GM10248 (cell line): Measurements from ENCODE around the gene CNTNAP2.

ENCODE experiments used
- CTCF ChIA-PET: fragments of 300-600 bp; sonication (Branson Sonifier 250); formaldehyde crosslinking; extraction: SDS; loops from one replicate; lab custom pipeline; 2021; ENCODE audit warnings: antibody characterized with exemption; lab: Yijun Ruan, JAX
- POLR2A ChIA-PET: fragments of 350-650 bp; sonication (Branson Sonifier 250); formaldehyde crosslinking; extraction: SDS; loops from one replicate; lab custom pipeline; 2020; ENCODE audit warnings: antibody characterized with exemption; lab: Yijun Ruan, JAX
- DNase-seq: peaks from one replicate; pipeline ENCODE4 v3.0.0; 2012; ENCODE audit errors: extremely low spot score
- CTCF ChIP-seq: IDR thresholded peaks from 2 replicates; pipeline ENCODE4 v1.5.1; 2012; ENCODE audit warnings: mild to moderate bottlenecking, low read depth; ENCODE audit errors: extremely low read depth, missing control alignments, control extremely low read depth

The CNTNAP2 gene

GRCh38 chr7:146698995-146699610 is 582.5 kb downstream of the CNTNAP2 start:
- ChIA-PET POLR2A (no interaction called here), CTCF (interaction anchor here (1.6 kb wide), 1 partner anchor 46 kb away, joined by 4 read pairs; no protein-coding TSS in a partner anchor)
- TF ChIP-seq CTCF: no peak

GRCh38 chr7:146700015-146700560 is 583.5 kb downstream of the CNTNAP2 start:
- POLR2A ChIA-PET: no interaction called here
- no peak for DNase-seq
- no peak for TF ChIP-seq CTCF
- CTCF ChIA-PET: interaction anchor here (1.6 kb wide), 1 partner anchor 47 kb away, joined by 4 read pairs; no protein-coding TSS in a partner anchor

More at GRCh38 chr7:146698995-146699610, 582.5 kb downstream of the CNTNAP2 start:
- DNase-seq: no peak

DNA sequence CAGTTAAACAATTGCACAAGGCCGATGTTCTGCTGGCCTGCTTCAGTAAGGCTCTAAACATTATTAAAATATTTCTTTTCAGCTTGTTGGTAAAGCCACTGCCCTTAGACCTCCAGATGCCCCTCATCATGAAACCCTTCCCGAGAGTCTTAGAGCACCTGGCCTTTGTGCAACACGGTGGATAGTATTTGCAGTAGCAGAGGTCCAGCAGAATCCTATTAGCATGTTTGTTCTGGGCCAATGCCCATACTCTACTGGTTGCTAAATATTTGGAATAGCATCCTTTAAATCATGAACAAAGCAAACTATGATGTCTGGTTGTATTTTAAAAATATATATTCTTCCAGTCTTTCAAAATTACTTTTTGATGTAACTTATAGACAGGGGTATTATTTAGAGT is 584.6 kb downstream of the CNTNAP2 start:
- CTCF ChIA-PET: no interaction called here
- no peak for TF ChIP-seq CTCF
- DNase-seq: no peak
- POLR2A ChIA-PET: no interaction called here

DNA sequence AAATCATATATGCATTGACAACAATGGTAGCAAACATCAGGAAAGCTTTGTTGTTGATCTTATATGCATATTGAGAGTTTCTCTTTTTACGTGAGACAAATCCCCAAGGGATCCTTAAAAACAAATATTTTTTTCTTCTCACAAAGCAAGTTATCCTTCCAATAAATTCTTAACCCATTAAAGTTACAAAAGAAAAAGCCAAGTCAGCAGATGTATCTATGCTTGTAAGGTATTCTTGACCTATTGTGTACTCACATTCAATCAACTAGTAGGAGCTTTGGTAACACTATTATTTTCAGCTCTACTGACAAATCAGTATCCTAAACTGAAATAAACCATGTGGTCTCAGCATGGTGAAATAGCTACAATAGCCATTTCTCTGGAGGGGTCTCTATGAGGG is 586.3 kb downstream of the CNTNAP2 start:
- POLR2A ChIA-PET: no interaction called here
- CTCF ChIA-PET: interaction anchor here (1.0 to 1.5 kb wide), 2 partner anchors 14 to 29 kb away, joined by 3 to 4 read pairs; no protein-coding TSS in a partner anchor
- no peak for DNase-seq
- TF ChIP-seq CTCF: no peak

DNA sequence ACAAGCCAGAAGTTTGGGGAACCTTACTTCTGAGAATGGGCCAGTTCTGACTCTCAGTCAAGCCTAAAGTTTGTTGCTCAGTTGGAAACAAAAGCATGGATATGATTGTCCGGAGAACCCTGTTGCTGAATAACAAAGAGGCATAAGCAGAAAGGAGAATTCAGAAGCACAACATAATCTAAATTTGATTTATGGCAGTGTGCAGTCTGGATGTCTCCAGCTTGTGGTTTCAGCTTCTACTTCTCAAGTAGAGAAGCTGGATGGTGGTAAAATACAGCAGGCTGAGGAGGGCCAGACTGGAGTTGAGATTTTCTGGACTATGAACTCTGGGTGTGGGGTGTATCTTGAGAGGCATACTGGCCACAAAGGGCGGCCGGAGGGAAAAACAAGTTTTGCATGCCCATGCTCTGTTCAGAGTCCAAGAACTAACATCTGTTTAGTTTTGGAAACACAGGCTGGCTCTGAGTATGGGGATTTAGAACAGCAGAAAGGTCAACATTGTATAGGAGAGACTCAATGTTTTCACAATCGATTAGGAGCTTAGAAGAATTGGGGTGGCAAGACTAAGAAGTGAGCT is 592.9 kb downstream of the CNTNAP2 start:
- DNase-seq: no peak
- ChIA-PET CTCF (no interaction called here), POLR2A (no interaction called here)
- TF ChIP-seq CTCF: no peak

- ChIA-PET CTCF (interaction anchor here (1.3 kb wide), 1 partner anchor 9 kb away, joined by 3 read pairs; no protein-coding TSS in a partner anchor), POLR2A (no interaction called here)
- TF ChIP-seq CTCF: no peak
- no peak for DNase-seq
Observed at GRCh38 chr7:146713205-146713604, 596.6 kb downstream of the CNTNAP2 start.
